HG03039 (cell line): Measurements from ENCODE around the gene IKBKE.

Source experiments
- ATAC-seq: cut with Tn5 transposase; IDR thresholded peaks from one replicate; pipeline ENCODE4 v1.9.1; 2021; ENCODE audit warnings: mild to moderate bottlenecking, moderate library complexity; ENCODE audit not compliant: unreplicated experiment

The IKBKE gene

DNA sequence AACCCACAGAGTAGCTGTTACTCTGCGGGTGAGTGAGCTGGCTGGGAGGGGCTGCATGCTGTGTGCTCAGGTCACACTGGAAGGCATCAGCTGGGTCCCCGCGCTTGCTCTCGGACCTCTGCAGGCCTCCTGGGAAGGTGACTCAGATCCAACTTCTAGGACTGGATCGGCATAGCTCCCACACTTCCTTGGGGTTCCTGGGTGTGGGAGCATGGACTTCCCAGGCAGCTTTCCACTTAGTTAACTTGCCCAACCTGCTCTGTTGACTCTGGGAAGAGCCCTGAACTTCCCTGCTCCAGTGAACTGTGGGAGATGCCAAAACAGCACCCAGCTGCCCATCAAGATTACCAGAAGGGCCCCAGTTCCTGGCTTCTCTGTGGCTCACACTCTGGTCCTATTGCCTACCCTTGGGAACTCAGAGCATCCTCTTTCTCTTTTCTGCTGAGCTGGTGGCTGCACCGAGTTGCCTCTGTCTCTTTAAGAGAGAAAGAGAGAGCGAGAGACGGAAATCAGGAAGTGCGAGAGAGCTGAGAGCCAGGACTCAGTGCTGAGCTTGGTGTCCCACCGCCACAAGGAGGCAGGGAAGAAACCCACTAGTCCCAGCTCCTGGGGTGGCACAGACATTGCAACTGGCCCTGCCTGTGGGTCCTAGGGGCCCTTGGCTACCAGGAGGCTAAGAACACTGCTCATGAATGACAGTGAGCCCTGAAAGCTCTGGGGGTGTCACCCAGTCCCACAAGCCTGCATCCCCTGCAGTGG lies at the start of gene IKBKE:
Gene IKBKE, plus strand, starts transcription at position 544 of the 759 bp plus-strand sequence. CDS start 2,752 bp downstream, outside the sequence.
- ATAC-seq: peak; percentile 49

DNA sequence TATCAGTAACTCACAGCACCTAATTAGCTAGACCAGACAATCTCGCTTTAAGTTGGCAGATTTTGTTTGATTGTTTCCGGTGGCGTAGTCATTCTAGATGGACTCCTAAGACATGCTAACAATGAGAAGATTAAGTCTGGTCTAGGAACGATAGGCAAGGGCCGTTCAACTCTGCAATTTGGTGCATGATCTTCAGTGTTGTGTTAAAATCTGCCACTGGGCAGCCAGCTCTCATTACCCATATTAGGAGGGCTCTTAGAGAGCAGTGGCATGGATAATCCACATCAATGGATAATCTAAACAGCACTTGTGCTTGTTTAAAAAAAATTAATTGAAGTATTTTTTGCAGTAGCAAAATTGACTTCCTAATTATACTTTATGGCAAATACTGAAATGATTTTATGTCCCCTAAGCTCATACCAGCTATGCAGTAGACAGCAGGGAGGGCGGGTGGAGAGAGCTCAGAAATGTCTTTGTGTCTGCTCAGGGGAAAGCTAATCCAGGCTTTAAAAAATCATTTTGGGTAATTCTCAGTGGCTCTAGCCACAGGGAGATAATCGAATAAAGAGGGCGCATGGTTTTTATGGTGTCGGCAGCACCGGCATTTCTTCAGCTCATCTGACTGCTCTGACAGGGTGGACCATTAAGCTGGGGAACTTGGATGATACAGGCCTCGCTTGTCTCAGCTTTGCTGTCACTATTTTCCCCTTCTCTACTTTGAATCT lies 48.5 kb upstream of the IKBKE start:
- no peak for ATAC-seq

DNA sequence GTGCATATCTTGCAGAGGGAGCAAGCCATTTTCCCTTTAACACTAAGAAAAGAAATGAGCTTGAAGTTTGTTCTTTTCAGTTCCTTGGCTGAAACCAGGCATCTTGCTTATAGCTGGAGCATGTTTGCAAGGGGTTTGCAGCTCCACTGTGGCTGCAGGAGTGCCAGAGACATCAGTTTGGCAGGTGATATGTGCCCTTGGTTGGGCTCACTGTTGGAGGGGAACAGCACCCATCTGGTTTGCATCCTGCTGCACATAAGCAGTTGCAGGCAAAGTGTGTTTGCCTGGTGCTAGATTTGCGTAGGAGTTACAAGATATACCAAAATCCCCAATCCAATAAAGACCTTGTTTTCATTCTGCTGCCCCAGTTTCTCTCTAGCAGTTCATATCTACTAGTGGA lies 47.8 kb upstream of the IKBKE start:
- ATAC-seq: no peak

DNA sequence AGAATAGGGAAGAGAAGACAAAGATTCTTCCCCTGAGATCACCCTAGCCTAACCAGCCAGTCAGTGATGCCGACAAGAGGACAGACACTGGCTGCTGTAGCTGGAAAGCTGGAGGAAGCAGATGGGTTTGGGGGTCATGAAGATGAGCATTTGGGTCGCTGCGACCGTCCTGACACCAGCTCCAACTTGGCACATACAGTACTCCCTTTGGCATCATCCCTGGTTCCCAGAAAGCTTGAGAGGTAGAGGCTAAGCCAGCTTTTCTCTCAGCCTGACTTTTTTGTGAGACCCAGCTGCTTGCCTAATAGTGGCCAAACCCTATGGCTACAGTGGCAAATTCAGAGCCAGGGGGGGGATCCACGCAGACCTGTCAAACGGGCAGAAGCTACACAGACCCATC lies 43.0 kb upstream of the IKBKE start:
- ATAC-seq: no peak

DNA sequence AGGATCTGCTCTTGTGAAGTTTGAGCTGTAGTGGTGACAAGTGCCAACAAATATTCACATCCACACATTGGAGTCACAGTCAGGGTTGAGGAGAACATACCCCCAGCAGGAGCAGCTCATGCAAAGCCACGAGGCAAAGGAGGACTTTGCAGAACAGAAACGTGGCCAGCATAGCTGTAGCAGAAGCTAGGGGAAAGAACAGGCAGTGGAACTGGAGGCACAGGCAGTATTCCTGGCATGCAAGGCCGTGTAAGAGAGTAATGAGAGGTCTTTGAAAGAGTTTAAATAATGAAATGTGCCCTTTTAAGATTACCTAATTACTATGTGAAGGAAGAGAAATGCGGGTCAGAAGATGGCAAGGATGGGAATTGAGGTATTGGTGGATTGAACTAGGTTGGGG lies 40.9 kb upstream of the IKBKE start:
- ATAC-seq: no peak

DNA sequence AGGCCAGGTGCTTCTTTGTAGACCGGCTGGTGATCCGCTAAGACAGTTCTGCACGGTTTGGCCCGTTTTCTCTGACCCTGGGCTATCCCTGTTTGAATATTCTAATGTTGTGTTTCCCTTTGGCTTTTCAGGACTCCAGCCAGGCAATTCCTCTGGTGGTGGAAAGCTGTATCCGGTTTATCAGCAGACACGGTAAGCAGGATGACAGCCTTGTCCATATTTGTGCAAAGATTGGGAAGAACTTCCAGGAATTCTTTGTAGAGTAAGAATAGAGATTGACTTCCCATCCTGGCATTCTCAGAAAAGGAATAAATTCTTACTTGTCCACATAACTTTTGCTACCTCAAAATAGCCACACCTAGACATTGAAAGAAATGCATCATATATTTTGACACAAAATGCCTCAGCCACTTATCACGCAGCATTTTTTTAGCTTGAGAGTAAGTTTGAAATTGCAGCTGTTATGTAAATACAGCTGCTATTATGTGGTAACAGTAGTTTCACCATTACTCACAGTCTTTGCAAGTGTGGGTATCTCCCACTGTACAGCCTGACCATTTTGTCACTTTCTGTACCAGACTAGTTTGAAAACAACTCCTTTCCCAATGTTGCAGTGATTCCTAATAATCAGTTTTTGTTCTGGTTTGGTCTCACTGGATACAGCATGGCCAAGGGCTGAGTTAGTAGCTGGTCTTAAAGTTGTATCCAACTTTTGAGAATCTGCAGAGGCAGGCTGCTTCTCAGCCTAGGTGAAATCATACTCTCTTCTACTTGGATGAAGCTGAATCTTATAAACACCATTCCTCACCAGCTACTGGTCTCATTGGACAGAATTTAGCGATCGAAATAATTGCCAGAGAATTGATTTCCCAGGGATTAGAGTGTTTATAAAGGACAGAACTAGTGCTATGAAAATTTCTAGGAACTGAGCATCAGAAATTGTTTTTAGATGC lies 40.0 kb upstream of the IKBKE start:
- peak; percentile 98 for ATAC-seq

DNA sequence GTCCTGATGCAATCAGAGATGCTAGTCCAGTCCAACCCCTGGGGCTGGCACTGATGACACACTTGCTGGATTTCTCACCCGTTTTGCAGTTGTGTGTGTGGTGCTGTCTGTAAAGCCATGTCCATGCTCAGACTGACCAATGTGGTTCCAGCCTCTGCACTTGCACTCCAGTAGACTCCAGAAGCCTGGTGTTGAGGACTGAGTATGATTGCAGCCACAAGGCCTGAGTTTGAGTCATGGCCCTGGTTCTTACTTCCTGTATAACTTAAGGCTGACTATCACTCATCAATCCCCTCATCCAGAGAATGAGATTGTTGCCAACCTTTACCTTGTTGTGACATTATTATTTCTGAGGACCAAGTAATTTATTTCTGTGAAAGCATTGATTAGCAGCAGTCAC lies 34.8 kb upstream of the IKBKE start:
- no peak for ATAC-seq

DNA sequence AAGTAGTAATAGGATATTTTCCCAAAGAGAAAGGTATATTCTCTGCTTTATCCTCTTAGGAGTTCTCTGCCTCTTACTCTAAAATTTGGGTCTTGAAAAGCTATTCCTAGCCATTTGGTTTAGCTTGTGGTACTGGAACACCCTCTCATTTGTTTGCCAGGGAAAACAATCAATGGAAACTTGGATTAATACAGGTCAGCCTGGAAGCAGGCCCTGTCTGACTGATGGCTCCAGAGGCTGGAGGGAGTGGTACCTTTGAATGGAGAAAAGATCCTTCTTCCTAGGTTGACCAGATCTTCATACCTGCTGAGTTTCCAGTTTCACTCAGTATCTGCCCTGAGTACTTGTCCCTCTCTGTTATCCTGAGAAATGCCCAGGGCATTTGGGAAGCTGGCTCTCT lies 31.7 kb upstream of the IKBKE start:
- ATAC-seq: no peak

DNA sequence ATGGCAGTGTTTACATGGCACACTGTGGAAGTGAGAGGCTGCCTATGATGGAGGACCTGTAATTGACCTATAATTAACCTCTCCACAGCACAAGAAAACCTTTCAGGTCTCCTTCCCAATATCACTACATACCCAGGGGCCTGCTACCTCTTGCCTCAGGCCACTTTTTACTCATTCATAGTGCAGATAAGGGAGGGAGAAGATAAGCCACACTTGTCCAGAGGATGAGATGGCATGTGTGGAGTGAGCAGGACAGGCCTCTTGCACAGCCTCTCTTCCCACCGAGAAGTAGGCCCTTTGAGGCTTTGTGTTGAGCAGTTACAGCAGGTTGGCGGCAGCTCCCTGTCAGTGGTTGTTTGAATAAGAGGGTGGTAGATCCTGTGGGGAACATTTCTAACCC lies 31.1 kb upstream of the IKBKE start:
- no peak for ATAC-seq

DNA sequence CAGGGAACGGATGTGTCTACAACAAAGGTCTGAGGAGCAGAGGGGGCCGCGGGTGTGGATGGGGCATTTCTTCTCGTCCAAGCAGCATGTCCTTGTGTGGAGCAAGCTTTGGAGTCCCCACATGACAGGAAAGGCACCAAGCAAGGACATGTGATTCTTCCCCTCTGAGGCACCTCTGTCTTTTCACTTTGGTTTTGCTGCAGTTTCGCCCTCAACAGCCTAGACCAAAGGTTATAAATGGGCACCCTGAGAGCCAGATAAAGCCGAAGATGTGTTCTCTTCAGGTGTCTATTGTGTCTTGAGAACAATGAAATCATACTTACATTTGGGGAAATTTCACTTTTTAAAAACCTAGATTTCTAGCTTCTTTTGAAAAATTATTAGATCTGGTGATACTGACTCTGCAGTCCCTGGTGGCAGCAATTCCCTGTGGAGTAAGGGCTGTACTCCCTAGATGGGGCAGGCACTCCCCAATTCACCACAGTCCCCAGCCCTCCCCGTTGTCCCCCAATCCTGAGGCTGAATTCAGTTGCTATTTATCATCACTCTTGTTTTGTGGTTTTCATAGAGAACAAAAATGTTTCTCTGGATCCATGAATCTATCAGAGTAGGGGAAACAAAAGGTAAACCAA lies 28.8 kb upstream of the IKBKE start:
- ATAC-seq: no peak

DNA sequence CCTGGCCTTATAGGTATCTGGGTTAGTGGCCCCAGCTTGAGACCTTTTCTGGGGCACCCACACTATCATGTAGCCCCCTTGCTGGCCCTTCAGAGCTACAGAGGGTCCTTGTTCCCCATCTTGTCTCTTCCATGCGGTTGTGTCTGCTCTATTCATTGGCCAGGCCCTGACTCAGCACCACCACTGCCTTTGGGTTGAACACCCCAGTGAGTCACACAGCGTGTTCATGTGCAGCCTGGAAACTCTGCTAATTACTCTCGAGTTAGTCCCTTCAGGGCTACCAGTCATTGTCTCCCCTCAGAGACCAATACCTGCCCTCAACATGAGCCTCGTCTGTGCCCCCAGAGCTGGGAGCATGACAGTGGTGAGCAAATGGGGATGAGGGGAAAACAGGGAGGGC lies 28.2 kb upstream of the IKBKE start:
- ATAC-seq: no peak

DNA sequence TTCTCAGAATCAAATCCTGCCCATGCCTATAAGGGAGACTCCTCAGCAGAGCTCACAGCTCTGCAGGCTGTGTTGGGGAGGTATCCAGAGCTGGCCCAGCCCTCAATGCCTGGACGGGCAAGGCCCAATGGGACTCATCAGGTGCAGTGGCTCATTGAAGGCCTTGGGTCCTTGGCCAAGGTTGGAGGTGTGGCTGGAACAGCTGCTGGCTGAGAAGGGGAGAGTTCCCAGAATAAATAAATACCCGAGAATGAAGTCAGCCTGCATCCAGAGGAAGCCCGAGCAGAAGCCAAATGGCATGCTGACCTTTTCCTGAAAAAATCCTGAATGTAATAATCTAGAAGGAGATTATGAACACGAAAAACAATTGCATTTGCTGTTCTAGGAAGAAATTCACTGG lies 25.2 kb upstream of the IKBKE start:
- ATAC-seq: no peak

DNA sequence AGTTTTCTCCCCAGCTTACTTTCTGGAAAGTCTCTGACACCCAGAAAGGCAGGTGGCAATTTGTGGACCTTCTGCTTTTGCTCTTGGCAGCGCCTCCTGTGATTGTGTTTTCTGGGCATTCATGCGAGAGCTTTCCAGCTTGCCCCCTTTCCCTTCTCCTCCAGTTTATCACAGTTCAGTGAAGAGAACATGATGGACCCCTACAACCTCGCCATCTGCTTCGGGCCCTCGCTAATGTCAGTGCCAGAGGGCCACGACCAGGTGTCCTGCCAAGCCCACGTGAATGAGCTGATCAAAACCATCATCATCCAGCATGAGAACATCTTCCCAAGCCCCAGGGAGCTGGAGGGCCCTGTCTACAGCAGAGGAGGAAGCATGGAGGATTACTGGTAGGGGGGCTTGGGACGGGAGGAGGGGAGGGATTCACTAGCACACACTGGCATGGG lies 24.3 kb upstream of the IKBKE start:
- ATAC-seq: no peak

DNA sequence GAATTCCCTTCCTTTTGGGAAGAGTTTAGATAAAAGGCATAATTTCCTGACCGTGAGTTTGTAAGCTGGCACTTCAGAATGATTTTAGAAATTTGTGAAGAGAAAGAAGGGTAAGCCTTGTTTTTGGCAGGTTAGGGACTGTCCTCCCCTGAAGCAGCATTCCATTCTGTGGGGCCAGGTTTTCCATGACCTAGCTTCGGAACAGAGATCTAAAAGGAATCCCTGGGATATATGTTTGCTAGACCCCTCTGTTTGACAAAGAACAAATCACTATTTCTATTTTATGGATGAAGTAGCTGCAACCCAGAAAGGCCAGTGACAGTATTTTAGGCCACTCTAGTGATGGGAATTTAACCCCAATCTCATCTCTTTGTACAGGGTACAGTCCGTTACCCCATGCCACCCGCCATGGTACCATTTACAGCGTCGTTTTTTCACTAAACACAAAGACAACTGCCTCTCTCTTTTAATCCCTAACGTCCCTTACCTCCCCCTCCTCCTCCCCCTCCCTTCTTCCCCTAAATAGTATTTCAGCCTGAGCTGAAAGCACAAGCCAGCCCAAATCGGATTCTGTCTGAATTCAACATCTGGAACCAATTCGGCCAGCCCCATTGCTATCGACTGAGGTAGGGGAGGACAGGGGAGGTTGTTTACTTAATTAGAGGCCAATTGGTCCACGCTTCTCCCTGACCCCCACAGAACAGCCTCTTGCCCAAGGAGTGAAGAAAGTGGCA lies 23.4 kb upstream of the IKBKE start:
- ATAC-seq: no peak

DNA sequence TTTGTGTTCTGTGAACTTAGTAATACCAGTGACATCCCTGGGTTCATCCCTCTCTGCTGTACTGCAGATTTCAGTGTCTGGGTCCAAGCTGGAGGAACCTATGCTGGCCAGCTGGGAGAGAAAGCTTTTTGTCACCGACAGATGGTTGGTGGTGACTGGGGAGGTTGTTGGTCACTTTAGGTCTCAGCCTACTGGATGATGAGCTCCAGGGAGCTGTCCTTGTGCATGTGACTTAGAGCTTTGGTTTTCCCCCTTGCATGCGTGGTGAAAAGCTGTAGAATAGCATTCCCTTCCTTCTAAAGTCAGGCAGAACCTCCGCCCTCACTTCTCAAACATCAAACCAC lies 22.9 kb upstream of the IKBKE start:
- ATAC-seq: no peak

DNA sequence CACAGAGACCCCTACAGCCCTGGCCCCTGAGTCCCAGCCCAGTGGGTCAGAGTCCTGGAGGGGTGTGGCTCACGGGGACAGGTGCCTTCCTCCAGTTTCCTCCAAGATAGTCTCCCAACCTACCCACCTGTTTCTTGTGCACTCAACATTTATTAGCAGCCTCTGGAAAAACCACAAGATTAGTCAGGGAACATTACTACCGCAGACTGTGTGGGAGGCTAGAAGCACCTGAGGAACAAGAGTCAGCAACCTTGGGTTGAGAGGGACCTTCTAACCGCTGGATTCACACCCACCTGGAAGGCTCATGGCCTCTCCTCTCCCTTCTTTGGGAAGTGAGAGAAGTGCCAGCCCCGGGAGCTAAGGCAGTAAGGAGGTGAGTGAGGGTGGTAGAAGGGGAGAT lies 22.5 kb upstream of the IKBKE start:
- no peak for ATAC-seq

DNA sequence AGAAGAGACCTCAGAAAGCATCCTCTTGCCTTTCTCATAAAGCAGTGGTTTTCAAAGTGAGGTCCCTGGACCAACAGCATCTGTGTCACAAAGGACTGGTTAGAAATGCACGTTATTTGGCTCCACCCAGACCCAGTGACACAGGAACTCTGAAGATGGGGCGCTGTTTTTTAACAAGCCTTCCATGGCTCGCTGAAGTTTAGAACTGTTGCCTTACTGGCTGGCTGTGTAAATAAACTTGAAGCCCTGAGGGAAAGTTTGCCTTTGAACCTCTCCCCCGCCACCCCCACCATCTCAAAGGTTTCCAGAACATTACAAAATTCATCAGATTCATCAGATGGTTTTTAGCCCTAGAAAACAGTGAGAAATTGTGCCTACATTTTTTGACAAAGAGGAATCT lies 21.8 kb upstream of the IKBKE start:
- ATAC-seq: no peak

DNA sequence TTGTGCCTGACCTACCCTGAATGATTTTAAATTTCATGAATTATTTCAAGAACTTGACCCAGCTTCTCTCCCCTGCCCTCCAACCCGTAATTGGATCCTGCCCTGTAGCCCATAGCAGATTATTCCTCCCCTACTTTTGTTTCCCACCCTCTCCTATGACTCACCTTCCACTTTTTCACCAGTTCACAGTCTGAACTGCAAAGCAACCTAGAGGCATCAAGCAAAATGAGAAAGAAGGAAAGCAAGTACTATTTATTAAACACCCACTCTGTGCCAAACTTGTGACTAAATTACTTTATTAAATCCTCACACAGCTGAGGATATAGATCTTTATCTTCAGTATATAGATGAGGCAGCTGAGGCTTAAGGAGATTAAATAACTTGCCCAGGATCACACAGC lies 20.7 kb upstream of the IKBKE start:
- ATAC-seq: no peak

DNA sequence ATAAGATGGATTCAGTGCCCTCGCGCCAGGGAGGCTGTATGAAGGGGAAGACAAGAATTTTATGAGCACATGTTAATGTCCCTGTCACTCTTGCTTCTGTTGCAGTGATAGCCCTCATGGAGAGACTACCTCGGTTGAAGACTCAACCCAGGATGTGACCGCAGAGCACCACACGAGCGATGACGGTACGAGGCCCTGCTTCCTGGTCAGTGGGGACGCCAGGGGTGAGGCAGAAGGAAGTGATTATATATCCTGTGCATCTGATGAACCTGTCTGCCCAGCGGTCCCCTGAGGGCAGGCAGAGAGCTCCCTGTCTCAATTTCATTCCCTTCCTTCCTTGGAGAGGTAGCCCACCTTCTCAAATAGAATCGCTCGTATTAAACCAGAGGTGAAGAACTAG lies 20.0 kb upstream of the IKBKE start:
- ATAC-seq: no peak

DNA sequence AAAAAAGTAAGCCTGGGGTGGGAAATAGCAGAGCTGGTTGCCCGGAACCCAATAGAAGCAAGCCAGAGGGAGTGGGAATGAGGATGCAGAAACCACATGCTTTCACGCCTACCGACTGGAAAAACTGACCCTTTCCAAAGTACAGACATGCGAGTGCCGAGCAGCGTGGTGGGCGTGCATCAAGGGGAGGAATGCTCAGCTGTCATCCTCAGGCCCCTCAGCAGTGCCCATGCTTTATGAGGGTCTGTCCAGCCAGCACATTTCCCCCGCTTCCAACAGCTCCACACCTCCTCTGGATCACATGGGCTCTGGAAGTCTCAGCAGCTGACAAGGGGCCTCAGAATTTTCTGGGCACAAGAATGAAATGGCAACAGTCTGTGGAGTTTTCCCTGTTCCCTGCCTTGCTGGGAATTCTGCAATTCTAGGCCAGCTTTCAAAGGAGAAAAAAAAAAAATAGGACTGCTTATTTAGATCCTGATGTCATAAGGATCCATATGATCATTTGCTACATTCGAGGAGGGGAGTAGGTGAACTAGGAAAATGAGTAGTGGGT lies 19.1 kb upstream of the IKBKE start:
- no peak for ATAC-seq
